Omental fat pad (tissue), 4 donors: ENCODE results near the gene DNMT3B. TPM values are rescaled to one million over a fixed set of nuclear protein-coding genes. Genes with fewer than 3 reads are reported as not detected.

Experiments
- ATAC-seq: fragments of 150-250 bp; one replicate; pipeline ENCODE4 v1.9.1; 2016; ENCODE audit warnings: mild to moderate bottlenecking, moderate library complexity; ENCODE audit not compliant: low FRiP score
- DNase-seq: peaks from one replicate; pipeline ENCODE4 v3.0.0-alpha.2; 2019; ENCODE audit warnings: low spot score
- CTCF ChIP-seq, 3 donors: fragments of 450-650 bp; IDR thresholded peaks; one replicate each; pipeline ENCODE4 v1.5.1; 2016 to 2017; ENCODE audit warnings: antibody characterized with exemption in 3 of 3, mild to moderate bottlenecking in 3 of 3, moderate library complexity in 2 of 3
- total RNA-seq, 4 donors: library from RNA; depleted of rRNA; stranded (reverse); fragments of >200 nt; gene quantifications; one replicate each; pipeline ENCODE4 v1.1.0, GENCODE V29; 2016

DNMT3B gene
- total RNA-seq, 4 donors from 2014 or later, result 0.24 to 2.0 (median 0.44) TPM

- TF ChIP-seq CTCF (IDR thresholded peaks at IDR 0.05), result no peak
- DNase-seq (no peak), ATAC-seq (no peak)
Observed at GRCh38 chr20:32841174-32841573, 79.0 kb downstream of the DNMT3B start.

DNA sequence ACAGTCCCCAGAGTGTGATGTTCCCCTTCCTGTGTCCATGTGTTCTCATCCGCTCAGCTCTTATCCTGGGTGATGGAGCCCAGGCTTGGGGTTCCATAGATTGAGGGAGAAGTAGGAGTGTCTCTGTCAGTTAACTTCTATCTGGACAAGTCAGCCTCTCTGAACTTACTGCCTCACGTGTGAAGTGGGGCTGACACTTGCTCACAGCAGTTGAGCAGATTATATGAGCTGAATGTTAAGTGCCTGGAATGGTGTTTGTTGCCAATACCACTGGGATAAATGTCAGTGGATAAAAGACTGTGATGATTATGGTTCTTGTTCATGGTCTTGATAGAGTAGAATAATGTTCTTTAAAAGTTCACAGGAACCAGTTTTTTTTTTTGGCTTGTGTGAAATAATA, 79.4 kb downstream of the DNMT3B start:
- ATAC-seq (no peak), DNase-seq (no peak)

DNA sequence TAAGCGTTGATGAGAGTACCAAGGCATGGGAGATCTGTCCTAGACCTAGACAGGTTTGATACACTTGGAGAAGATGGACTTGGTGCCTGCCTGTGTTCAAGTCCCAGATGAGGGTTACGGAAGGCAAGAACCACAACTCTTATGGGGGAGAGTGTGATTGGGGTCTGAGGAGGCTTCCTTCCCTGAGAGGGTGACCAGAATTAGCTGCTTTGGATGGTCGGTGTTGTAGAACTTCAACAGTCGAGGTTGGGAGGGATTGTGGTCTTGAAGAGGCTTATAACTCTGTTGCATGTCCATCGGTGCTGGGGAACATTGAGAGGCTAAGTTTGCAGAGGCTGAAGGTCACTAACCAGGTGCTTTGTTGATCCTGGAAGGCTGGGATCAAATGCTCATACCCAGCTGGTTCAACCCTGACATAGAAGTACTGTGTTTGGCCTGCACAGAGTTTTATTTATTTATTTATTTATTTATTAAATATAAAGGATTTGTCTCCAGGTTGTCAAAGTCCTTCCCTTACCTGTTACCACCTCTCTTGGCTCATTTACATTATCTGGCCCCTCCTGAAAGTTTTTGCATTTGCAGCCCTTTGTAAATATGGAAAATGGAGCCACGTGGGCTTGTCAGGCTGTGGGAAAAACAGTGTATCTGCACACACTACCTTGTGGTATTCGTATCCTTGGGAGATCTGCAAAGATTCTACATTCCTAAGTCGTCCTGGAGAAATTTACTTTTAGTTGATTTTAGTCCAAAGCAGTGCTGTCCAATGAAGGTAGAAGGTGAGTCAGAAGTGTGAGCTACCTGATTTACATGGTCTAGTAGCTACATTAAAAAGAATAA, 80.7 kb downstream of the DNMT3B start:
- no peak for TF ChIP-seq CTCF (IDR thresholded peaks at IDR 0.05)
- ATAC-seq (no peak), DNase-seq (no peak)

More for the DNA sequence above, 79.4 kb downstream of the DNMT3B start:
- no peak for TF ChIP-seq CTCF (IDR thresholded peaks at IDR 0.05)

- ATAC-seq, result no peak
- no peak for DNase-seq
- TF ChIP-seq CTCF (IDR thresholded peaks at IDR 0.05), result no peak
Observed at GRCh38 chr20:32845786-32846185, 83.6 kb downstream of the DNMT3B start.

DNA sequence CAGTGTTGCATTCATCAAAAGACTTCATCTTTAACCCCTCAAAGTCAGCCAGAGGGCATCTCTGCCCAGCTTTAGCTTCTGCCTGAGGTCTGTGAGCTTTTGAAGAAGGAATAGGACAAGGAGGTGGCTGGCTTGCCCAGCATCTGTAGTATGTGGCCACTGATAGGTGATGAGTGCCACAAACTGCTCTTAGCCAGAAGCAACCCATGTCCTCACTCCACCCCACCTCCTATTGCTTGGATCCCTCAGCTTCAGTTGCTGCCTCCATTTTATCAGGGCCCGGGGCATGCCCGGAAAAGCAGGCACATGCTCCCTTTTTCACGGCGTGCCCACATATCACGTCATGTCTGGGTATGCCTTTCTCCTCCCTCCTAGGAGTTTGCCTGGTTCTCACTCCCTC, 84.7 kb downstream of the DNMT3B start:
- ATAC-seq (no peak), DNase-seq (no peak)
- TF ChIP-seq CTCF (IDR thresholded peaks at IDR 0.05), result no peak

DNA sequence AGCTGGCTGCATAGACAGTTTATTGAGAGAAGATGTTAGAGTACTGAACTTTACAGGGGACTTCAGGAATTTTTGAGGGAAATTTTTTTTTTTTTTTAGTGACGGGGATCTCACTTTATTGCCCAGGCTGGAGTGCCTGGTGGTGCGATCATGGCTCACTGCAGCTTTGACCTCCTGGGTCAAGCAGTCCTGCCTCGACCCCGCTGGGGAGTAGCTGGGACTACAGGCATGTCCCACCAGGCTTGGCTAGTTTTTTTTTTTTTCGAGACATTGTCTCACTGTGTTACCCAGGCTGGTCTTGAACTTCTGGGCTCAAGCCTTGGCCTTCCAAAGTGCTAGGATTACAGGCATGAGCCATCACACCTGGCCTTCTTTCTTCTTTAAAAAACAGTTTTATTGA, 85.8 kb downstream of the DNMT3B start:
- ATAC-seq (no peak), DNase-seq (no peak)
- TF ChIP-seq CTCF (IDR thresholded peaks at IDR 0.05), result no peak

DNA sequence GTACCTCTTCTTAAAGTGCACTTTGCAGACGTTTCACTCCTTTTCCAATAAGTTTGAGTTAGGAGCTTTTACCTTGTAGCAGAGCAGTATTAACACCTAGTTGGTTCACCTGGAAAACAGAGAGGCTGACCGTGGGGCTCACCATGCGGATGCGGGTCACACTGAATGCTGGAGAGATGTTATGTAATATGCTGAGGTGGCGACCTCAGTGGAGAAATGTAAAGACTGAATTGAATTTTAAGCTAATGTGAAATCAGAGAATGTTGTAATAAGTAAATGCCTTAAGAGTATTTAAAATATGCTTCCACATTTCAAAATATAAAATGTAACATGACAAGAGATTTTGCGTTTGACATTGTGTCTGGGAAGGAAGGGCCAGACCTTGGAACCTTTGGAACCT, 86.7 kb downstream of the DNMT3B start:
- no peak for TF ChIP-seq CTCF (IDR thresholded peaks at IDR 0.05)
- no peak for ATAC-seq
- DNase-seq, result no peak
